ENCODE measurements around the gene PACRG.

The PACRG gene

DNA sequence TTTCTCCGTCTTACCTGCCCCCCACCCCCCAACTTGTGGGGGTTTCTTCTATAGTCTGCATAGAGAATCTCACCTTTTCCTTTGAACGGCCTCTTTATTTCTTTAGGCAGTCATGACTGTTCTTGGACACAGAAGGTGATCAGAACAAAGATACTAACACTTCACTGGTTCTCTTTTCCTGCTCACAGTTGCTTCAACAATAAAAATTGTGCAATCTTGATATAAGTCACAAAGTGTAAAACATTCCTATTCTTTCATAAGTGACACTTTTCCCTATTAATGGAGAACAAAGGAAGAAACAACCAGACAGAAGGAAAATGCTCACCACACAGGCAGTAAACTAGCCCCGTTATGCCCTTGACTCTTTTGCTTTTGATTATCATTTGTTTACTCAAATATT is 448.3 kb downstream of the PACRG start:
- DNase-seq (ENCODE audit: low read depth in 3 of 3): no peak

GRCh38 chr6:163177007-163177406 is 449.2 kb downstream of the PACRG start:
- DNase-seq (ENCODE audit: low read depth in 3 of 3): no peak

DNA sequence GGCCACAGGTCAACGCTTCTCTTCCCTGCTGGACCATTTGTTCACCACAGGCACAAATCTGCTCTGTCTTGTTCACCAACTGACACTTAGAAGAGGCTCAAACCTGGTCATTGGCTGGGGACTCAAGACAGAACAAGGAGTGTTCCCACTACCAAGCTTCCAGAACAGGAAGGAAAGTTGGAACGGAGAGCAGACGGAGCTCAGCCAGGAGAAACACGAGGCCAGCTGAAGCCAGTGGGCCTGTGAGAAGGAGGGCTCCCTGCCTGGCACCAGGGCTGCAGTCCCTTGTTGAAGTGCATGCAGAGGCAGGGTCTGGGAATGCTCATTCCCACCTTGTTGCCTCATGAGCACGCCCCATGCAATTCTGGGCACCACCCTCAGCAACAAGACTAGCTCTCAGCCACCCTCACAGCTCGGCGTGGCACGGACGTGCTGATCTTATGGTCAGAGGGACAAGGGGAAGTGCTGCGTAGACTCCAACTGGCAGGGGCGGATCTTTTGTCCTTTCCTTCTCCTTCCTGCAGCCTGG is 450.2 kb downstream of the PACRG start:
- no peak for DNase-seq (ENCODE audit: low read depth in 3 of 3)

DNA sequence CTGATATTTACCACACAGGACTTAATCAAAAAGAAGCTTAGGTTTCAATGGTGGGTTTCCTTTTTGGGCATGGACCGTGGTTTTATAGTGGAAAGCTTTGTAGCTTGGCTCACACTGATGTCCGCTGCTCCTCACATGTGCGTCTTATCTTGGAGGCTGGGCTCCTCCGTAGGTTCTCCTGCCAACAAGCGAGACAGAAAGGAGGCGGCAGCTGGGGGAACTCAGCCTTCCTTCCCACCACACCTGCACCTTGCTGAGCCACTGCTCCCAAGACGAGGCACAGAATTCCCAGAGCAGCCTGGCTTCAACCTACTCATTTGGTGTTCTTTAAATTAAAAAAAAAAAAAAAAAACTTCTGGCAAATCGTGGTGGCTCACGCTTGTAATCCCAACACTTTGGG is 451.3 kb downstream of the PACRG start:
- DNase-seq (ENCODE audit: low read depth in 3 of 3): no peak

- DNase-seq (ENCODE audit: low read depth in 3 of 3): no peak
Observed at GRCh38 chr6:163179721-163180120, 451.9 kb downstream of the PACRG start.

DNA sequence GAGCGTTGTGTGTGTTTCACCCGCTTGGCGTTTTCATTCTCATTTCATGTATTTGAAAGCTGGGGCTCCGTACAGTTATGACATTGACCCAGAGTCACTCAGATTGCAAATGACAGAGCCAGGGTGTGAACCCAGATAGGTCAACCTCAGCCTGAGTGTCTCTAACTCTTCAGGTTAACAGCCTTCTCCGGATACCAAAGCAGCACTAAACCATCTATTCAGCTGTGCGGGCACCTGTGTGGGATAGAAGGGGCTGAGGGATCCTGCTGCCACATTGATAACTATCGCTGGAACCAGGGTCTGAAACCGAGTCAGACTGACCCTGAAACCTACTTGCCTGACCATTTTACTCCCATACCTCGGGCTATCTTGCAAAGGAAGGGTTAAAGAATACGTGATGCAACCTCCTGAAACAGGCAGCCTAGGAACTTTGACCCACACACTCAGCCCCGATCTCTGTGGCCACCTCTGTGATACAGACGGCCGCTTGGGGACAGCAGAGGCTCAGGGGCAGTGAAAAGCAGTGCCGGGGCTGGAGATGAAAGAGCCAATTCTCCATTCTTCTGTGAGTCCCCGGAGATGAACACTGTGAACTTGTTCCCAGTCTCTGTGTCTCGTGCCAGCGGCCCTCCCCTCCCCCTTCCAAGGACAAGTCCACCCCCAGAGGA is 453.2 kb downstream of the PACRG start:
- no peak for DNase-seq (ENCODE audit: low read depth in 3 of 3)

DNA sequence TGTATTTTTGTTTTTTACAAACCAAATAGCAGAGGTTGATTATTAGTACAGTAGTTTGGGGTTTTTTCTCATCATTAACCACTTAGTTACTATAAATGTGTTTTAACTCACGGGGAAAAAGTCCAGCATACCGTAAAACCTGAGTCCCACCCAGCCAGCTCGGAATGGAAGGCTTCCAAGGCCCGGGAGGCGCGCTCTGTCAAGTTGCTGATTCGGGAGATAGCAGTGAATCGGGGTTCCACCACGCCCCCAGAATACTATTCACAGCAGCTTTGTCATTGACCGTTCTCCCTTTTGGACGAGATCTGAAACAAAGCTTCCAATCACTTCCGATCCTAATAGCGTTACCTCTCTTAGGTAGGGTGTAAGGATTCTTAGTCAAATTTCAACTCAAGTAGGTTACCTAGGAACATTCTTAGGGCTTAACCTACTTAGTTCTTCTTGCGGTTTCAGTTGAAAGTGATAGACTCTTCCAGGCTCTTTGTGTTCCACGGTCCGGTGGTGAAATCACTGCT is 453.9 kb downstream of the PACRG start:
- DNase-seq (ENCODE audit: low read depth in 3 of 3): no peak

- DNase-seq (ENCODE audit: low read depth in 3 of 3): no peak
Observed at GRCh38 chr6:163182696-163183095, 454.9 kb downstream of the PACRG start.

DNA sequence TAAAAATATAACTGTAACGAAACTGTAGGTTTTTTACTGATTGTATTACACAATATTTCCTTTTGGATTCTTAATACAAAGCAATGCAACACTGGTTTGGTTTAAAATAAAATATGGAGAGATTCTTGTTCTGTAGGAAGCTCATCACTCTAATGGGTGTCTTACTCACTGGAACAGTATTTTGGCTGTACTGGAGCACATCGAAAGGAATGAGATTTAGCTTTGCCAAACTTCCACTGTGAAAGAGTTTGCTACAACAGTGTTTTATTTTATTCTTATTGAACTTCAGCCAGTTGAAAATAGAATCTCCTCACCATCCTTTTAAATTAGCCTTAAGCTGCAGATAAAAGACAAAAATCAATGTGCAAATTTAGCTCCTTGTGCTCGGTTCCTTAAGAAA is 456.0 kb downstream of the PACRG start:
- DNase-seq (ENCODE audit: low read depth in 3 of 3): no peak

DNA sequence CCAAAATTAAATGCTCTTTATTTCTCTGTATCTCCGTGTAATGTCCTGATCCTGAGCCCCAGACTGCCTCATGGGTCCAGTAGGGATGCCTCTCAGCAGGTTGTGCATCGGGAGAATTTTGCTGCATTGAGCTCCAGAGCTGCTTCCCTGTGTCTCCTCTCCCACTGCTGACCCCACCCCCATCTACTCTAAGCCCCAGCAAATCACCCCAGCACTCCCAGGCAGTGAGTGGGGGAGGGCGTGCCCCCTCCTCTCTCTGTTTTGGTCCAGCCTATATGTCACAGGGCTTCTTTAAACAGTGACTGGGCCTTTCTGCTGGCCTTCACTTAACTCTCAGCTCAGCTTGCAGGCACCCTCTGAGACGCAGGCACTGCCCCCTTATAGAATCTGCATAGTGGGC is 458.0 kb downstream of the PACRG start:
- no peak for DNase-seq (ENCODE audit: low read depth in 3 of 3)

GRCh38 chr6:163186527-163186926 is 458.8 kb downstream of the PACRG start:
- no peak for DNase-seq (ENCODE audit: low read depth in 3 of 3)

DNA sequence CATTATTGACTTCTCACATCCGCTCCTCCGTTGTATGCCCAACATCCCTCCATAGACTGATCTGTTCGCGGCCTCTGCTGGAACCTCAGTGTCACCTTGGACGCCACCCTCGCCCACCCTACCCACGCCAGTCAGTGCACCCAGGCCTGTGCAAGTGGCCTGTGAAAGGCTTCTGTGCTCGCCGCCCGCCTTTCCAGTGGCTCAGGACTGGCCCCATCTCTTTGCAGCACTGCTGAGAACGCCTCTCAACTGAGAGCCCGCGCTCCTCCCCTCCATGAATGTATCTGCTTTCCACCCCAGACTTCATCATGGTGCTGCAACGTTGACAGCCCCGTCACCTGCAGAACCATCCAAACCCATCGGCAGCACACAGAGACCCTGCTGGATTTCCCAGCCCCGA is 459.4 kb downstream of the PACRG start:
- no peak for DNase-seq (ENCODE audit: low read depth in 3 of 3)

DNA sequence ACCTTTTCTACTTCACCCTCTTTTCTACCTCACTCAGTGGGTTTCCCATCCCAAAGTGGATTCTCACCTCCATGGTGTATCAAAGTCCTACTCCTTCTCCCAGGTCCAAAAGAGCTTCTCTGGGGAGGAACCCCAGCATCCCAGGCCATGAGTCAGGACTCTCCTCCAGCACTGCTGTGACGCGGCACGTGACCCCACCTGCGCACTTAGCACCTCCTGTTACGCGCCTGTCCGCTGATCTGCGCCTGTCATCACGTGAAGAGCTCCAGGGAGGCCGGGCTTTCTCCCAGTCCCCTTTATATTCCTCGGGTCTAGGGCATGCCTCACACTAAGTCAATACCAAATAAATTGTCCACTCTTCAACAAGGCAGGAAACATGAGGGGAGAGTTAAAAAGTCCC is 459.8 kb downstream of the PACRG start:
- no peak for DNase-seq (ENCODE audit: low read depth in 3 of 3)

DNA sequence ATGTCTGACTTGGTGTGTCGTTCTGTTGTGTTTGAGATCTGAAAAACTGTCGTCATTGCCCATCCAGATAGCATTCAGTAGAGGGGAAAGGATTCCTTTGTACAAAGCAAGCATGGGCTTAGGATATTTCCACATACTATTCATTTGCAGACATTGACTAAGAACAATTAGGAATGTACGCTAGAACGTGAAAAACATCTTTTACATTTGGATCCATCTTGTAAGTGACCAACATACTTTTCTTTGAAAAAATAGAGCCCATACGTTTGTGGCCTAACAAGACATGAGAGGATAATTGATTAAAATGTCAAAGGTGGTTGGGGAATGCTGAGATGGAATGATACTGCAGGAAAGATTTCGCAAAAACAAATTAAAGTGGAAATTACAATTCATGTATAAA is 461.0 kb downstream of the PACRG start:
- DNase-seq (ENCODE audit: low read depth in 3 of 3): no peak

DNA sequence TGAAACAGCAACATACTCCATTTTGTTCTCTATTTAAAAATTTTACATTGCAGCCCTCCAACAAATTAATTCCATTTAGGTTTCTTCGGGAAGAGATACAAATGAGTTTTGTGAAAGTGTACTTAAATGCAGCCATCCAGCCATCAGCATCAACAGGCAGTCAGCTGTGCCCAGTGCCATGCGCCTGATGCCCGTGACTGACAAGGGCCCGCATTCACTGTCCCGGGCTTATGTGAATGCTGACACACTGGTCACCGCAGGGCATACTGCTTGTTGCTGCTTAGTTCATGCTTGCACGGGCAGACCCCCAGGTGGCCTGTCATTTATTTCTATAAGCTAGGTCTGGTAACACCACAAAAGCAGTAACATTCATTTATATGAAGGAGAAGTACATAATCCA is 461.8 kb downstream of the PACRG start:
- DNase-seq (ENCODE audit: low read depth in 3 of 3): no peak

GRCh38 chr6:163190786-163191185 is 463.0 kb downstream of the PACRG start:
- no peak for DNase-seq (ENCODE audit: low read depth in 3 of 3)

GRCh38 chr6:163191704-163192537 is 464.1 kb downstream of the PACRG start:
- no peak for DNase-seq (ENCODE audit: low read depth in 3 of 3)

- DNase-seq (ENCODE audit: low read depth in 3 of 3): no peak
Observed at GRCh38 chr6:163192591-163192990, 464.8 kb downstream of the PACRG start.

DNA sequence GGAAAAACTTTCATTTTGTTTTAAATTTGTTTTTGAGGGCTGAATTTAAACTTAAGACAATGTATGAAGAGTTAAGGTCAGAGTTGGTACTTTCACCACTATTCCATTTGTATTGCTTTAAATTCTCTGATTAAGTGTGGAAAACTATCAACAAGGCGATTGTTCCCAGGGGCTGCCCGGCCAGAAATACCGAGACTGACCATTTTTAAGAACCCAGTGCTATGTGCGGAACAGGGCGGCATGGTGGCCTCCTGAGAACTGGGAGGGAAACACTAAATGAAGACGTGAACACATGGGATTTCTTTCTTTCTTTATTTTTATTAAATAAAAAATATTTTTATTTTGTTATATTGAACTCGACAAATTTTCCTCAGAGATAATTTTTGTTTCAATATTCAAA is 465.6 kb downstream of the PACRG start:
- no peak for DNase-seq (ENCODE audit: low read depth in 3 of 3)

GRCh38 chr6:163195721-163196691 is 468.2 kb downstream of the PACRG start:
- no peak for DNase-seq (ENCODE audit: low read depth in 3 of 3)

GRCh38 chr6:163197839-163198238 is 470.1 kb downstream of the PACRG start:
- DNase-seq (ENCODE audit: low read depth in 3 of 3): no peak

GRCh38 chr6:163198396-163198795 is 470.6 kb downstream of the PACRG start:
- no peak for DNase-seq (ENCODE audit: low read depth in 3 of 3)

Measured in stimulated activated CD4-positive, alpha-beta T cell treated with anti-CD3 and anti-CD28 coated beads, TNF-alpha, amount 100 ng/mL, for 4 hours (primary cell).